ENCODE measurements around the gene PXK.

DNA sequence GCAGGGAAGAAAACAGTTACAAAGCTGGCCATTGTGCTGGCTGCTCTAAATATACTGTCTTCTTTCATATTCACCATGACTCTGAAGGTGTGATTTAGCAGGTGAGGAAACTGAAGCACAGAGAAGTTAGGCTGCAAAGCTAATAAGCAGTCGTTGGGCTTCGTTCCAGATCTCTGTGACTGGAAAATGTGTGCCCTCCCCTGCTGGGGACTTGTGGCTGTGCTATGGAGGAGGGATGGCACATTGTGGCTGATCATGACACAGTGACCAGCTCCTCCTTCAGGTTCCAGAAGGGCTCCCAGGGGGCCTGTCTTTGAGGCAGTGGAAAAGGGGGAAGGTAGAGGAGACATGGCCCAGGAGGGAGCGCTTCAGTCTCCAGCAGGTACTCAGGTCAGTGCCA lies 19.2 kb downstream of the PXK start:
- TF ChIP-seq, protein P1, sequence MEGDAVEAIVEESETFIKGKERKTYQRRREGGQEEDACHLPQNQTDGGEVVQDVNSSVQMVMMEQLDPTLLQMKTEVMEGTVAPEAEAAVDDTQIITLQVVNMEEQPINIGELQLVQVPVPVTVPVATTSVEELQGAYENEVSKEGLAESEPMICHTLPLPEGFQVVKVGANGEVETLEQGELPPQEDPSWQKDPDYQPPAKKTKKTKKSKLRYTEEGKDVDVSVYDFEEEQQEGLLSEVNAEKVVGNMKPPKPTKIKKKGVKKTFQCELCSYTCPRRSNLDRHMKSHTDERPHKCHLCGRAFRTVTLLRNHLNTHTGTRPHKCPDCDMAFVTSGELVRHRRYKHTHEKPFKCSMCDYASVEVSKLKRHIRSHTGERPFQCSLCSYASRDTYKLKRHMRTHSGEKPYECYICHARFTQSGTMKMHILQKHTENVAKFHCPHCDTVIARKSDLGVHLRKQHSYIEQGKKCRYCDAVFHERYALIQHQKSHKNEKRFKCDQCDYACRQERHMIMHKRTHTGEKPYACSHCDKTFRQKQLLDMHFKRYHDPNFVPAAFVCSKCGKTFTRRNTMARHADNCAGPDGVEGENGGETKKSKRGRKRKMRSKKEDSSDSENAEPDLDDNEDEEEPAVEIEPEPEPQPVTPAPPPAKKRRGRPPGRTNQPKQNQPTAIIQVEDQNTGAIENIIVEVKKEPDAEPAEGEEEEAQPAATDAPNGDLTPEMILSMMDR (IDR thresholded peaks at IDR 0.05), result no peak
- no peak for TF ChIP-seq POLR2A (IDR thresholded peaks at IDR 0.05)
- TF ChIP-seq POLR2AphosphoS5 (IDR thresholded peaks at IDR 0.05), result no peak
